ENCODE data around the gene PFN1. TPM values are rescaled to one million over a fixed set of nuclear protein-coding genes. Genes with fewer than 3 reads are reported as not detected.

The PFN1 gene
- total RNA-seq, 1 donor from 2014 or later = 1,423 TPM

DNA sequence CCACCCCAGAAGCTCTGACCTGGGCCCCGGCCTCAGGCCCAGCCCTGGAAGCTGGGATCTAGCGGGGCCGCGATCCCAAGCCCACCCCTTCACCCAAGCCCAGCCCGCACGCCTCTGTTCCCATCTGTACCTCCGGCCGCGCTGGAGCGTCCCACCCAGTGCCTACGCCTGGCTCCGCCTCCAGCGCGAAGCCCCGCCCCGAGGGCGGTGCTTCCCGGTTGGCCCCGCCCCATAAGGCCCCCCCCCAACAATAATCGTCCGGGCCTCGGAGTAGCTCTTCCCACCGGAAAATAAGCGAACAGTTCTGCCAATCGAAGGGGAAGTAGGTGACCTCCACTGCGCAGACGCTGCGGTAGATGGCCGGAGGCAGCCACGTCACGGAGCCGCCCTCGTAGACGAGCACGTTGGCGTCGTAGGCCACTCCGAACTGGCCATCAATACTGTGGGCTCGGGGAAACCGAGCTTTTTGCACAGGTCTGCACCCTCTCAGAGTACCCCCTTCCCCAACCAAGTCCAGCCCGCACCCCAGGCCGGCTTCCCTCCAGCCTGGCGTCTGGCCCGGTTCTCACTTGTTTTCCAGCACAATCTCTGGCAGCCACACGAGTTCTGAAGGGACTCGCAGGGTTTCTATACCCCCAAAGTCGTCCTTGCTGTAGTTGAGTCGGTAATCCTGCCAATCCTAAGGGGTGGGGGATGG is 46.5 kb downstream of the PFN1 start:
- intact Hi-C loops (cut with micrococcal nuclease) = loop anchor here (5.0 kb wide), 1 partner anchor 334 kb away; no protein-coding TSS in a partner anchor
- Mint-ChIP-seq H3K4me1 (ENCODE audit: low read depth) (peaks cover 25% of the 10 kb centered on the region), H3K27ac (peak overlapping the region; percentile 52), H3K27me3 (ENCODE audit: insufficient read depth) (peaks cover 14% of the 10 kb centered on the region), H3K9me3 (no peaks in the 10 kb centered on the region), H3K4me3 (peak overlapping the region; percentile 7), H3K36me3 (ENCODE audit: low read depth) (no peaks in the 10 kb centered on the region)
- no peak for DNase-seq (ENCODE audit: low spot score)

DNA sequence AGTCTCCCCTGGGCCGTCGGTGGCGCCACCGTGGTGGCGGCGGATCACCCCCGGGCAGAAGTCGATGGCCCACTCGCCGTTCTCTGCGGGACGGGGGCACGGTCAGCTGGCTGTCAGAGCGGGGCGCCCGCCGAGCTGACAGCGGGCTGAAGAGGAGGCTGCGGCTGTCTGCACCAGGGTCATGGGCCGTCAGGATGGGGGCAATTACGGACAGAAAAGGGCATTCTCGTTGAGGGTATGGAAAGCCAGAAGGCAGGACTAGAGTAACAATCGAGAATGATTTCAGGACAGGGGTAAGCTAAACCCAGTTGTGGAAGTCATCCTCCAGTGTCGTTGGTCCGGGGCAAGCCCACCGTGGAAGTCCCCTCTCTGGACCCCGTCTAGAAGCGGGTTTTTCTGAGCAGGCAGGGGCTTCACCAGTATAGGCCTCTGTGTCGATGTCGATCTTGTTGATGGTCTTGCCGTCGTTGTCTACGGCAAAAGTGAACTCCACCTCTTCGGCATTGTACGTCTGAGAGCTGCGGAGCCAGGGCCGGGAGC is 47.2 kb downstream of the PFN1 start:
- Mint-ChIP-seq H3K36me3 (ENCODE audit: low read depth) (peaks cover 2% of the 10 kb centered on the region), H3K4me1 (ENCODE audit: low read depth) (peaks cover 25% of the 10 kb centered on the region), H3K4me3 (peak overlapping the region; percentile 87), H3K9me3 (no peaks in the 10 kb centered on the region), H3K27me3 (ENCODE audit: insufficient read depth) (peaks cover 12% of the 10 kb centered on the region), H3K27ac (peak overlapping the region; percentile 79)
- intact Hi-C loops (cut with micrococcal nuclease) = loop anchor here (5.0 kb wide), 1 partner anchor 334 kb away; no protein-coding TSS in a partner anchor
- DNase-seq (ENCODE audit: low spot score) = no peak

DNA sequence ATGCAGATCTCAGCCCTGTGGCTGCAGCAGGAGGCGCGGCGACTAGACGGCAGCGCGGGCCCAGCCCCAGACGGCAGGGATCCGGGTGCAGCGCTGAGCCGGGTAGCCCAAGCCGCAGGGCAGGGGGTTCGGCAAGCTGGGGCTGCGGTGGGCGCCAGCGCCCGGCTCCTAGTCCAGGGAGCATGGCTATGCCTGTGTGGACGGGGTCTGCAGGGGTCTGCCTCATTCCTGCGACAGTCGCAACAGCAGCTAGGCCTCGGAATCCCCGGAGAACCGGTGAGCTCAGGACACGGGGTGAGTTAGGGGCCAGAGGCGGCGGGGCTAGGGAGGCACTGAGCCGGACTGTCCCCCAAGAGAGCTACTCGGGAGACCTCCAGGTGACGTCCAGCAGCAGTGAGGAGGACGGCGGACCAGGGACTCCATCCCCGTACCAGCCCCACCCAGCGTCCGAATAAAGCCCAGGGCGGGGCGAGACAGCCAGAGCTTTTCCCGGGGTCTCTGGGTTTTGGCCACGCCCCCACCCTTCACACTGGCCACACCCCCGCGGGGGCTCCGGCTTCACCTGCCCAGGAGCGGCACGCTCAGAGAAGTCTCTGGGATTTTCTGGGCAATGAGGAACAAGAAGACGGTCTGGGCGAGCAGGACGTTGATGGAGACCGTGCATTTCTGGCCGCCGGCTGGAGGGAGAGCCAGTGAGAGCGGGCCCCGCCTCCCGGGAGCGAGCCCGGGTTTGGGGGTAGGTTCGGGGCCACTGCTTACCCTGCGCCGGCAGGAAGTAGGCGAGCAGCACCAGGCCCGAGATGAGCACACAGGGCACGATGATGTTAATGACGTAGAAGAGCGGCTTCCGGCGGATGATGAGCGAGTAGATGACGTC is 47.9 kb downstream of the PFN1 start:
- Mint-ChIP-seq H3K27ac (peak overlapping the region; percentile 79), H3K9me3 (no peaks in the 10 kb centered on the region), H3K36me3 (ENCODE audit: low read depth) (peaks cover 4% of the 10 kb centered on the region), H3K27me3 (ENCODE audit: insufficient read depth) (peaks cover 8% of the 10 kb centered on the region), H3K4me1 (ENCODE audit: low read depth) (peaks cover 25% of the 10 kb centered on the region), H3K4me3 (peak overlapping the region; percentile 87)
- intact Hi-C loops (cut with micrococcal nuclease) = loop anchor here (5.0 kb wide), 1 partner anchor 333 kb away; no protein-coding TSS in a partner anchor
- peak; percentile 54 for DNase-seq (ENCODE audit: low spot score)

DNA sequence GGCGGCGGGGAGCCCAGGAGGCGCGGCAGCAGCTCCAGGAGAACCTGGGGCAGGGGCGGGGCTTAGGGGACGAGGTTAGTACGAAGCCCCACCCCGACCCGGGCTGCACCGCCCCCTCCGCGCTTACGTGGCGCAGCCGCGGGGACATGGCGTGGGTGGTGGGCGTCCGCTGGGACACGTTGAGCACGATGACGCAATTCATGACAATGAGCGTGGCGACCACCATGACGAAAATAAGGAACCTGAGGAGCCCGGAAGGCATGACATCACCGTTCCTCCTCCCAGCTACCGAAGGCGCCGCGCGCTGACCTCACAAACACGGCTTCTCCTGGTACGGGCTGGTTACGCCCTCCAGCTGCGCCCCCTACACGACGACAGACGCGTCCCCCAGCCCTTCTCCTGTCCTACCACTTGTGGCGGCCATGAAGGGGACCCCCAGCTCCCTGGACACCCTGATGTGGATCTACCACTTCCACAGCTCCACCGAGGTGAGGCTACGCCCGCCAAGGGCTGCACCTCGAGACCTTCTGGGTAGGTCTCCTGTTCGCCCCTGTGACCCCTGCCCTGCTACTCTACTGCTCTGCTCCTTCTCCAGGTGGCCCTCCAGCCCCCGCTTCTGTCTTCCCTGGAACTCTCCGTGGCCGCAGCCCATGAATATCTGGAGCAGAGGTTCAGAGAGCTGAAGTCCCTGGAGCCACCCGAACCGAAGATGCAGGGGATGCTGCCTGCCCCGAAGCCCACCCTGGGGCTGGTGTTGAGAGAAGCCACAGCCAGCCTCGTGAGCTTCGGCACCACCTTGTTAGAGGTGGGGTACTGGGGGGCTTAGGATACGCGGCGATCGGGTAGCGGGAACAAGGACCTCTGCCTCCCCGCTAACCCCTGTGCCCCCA is 48.7 kb downstream of the PFN1 start, which contains the start of gene C17orf107:
Gene C17orf107, plus strand, starts transcription at position 196 of the 890 bp plus-strand sequence. Its CDS starts 227 bp downstream, at position 423.
- Mint-ChIP-seq H3K27me3 (ENCODE audit: insufficient read depth) (peaks cover 8% of the 10 kb centered on the region), H3K4me3 (peak within 1 kb of the TSS; percentile 87), H3K27ac (peak within 1 kb of the TSS; percentile 92), H3K4me1 (ENCODE audit: low read depth) (peaks cover 25% of the 10 kb centered on the region), H3K9me3 (no peaks in the 10 kb centered on the region), H3K36me3 (ENCODE audit: low read depth) (peaks cover 6% of the 10 kb centered on the region)
- peak; percentile 84 for DNase-seq (ENCODE audit: low spot score)
- intact Hi-C loops (cut with micrococcal nuclease) = loop anchor here (1.0 to 5.0 kb wide), 4 partner anchors 41 to 332 kb away; partner anchors contain the start of genes ARRB2, RNF167 and SLC25A11

DNA sequence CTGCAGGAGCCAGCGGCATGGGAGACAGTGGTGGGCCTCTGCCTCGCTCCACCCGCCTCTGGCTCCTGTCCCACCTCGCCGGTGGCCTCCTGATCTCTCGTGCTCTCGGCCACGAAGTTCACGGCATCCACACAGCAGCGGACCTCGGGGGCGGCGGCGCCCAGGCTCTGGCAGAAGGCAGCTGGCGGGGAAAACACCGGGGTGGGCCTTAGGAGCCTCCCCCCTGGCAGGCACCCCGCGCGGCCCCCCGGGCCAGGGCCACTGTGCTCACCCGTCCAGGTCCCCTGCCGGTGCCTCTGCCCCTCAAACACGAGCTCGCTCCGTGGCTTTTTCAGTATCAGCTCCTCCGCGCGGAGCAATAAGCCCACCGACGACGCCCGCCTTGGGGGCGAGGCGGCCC is 49.4 kb downstream of the PFN1 start:
- Mint-ChIP-seq H3K9me3 (no peaks in the 10 kb centered on the region), H3K36me3 (ENCODE audit: low read depth) (peaks cover 6% of the 10 kb centered on the region), H3K4me3 (no peak overlapping the region), H3K4me1 (ENCODE audit: low read depth) (peaks cover 25% of the 10 kb centered on the region), H3K27ac (no peak overlapping the region), H3K27me3 (ENCODE audit: insufficient read depth) (peaks cover 8% of the 10 kb centered on the region)
- DNase-seq (ENCODE audit: low spot score) = no peak
- intact Hi-C loops (cut with micrococcal nuclease) = loop anchor here (1.0 kb wide), 3 partner anchors 41 to 189 kb away; partner anchors contain the start of genes ARRB2, RNF167 and SLC25A11

DNA sequence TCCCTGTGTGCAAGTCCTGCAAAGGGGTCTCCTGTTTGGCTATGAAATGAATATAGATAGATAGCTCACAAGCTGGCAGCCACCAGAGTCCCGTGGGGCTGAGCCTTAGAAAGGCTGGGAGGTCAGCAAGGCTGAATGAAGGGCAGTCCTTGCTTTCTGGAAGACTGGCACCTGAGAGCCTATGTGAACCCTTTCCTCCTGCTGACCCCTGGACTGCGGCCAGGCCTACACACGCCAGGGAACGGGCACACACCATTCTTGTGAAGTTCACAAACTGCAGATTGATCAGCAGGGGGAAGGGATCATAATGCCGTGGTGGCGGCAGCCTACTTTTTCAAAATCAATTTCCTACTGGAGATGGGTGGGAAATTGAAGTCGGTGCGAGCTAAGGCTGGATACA is 50.0 kb downstream of the PFN1 start:
- Mint-ChIP-seq H3K4me3 (peak overlapping the region; percentile 69), H3K4me1 (ENCODE audit: low read depth) (peaks cover 20% of the 10 kb centered on the region), H3K27me3 (ENCODE audit: insufficient read depth) (peaks cover 8% of the 10 kb centered on the region), H3K36me3 (ENCODE audit: low read depth) (peaks cover 6% of the 10 kb centered on the region), H3K27ac (no peak overlapping the region), H3K9me3 (no peaks in the 10 kb centered on the region)
- intact Hi-C loops (cut with micrococcal nuclease) = no loop called here
- no peak for DNase-seq (ENCODE audit: low spot score)

DNA sequence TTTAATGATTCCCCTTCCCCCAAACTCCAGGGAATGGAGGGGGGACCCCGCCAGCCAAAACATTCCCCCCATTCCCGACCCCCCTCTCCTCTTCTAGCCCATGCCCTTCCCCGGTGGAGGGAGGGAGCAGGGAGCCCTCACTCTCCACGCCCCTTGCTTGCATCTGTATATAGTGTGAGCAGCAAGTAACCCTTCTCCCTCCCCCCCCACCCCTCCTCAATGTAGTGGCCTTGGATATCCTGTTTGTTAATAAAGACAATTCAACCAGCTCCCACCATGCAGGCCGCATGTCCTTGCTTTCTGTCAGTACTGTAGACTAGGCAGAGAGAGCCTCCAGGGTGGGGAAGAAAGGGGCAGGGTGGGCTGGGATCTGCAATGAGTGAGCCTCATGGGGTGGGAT is 50.5 kb downstream of the PFN1 start:
- no peak overlapping the region for H3K27ac Mint-ChIP-seq
- peaks cover 6% of the 10 kb centered on the region for H3K36me3 Mint-ChIP-seq (ENCODE audit: low read depth)
- no peaks in the 10 kb centered on the region for H3K9me3 Mint-ChIP-seq
- DNase-seq (ENCODE audit: low spot score) = no peak
- H3K4me3 Mint-ChIP-seq = no peak overlapping the region
- peaks cover 14% of the 10 kb centered on the region for H3K4me1 Mint-ChIP-seq (ENCODE audit: low read depth)
- intact Hi-C loops (cut with micrococcal nuclease) = no loop called here
- H3K27me3 Mint-ChIP-seq (ENCODE audit: insufficient read depth) = peaks cover 8% of the 10 kb centered on the region

DNA sequence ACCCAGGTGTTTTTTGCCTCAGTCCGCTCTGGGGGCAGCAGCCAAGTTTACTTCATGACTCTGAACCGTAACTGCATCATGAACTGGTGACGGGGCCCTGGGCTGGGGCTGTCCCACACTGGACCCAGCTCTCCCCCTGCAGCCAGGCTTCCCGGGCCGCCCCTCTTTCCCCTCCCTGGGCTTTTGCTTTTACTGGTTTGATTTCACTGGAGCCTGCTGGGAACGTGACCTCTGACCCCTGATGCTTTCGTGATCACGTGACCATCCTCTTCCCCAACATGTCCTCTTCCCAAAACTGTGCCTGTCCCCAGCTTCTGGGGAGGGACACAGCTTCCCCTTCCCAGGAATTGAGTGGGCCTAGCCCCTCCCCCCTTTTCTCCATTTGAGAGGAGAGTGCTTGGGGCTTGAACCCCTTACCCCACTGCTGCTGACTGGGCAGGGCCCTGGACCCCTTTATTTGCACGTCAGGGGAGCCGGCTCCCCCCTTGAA is 51.1 kb downstream of the PFN1 start:
- no peak overlapping the region for H3K27ac Mint-ChIP-seq
- intact Hi-C loops (cut with micrococcal nuclease) = no loop called here
- peaks cover 8% of the 10 kb centered on the region for H3K36me3 Mint-ChIP-seq (ENCODE audit: low read depth)
- DNase-seq (ENCODE audit: low spot score) = no peak
- peaks cover 8% of the 10 kb centered on the region for H3K27me3 Mint-ChIP-seq (ENCODE audit: insufficient read depth)
- no peaks in the 10 kb centered on the region for H3K9me3 Mint-ChIP-seq
- H3K4me1 Mint-ChIP-seq (ENCODE audit: low read depth) = peaks cover 10% of the 10 kb centered on the region
- no peak overlapping the region for H3K4me3 Mint-ChIP-seq

DNA sequence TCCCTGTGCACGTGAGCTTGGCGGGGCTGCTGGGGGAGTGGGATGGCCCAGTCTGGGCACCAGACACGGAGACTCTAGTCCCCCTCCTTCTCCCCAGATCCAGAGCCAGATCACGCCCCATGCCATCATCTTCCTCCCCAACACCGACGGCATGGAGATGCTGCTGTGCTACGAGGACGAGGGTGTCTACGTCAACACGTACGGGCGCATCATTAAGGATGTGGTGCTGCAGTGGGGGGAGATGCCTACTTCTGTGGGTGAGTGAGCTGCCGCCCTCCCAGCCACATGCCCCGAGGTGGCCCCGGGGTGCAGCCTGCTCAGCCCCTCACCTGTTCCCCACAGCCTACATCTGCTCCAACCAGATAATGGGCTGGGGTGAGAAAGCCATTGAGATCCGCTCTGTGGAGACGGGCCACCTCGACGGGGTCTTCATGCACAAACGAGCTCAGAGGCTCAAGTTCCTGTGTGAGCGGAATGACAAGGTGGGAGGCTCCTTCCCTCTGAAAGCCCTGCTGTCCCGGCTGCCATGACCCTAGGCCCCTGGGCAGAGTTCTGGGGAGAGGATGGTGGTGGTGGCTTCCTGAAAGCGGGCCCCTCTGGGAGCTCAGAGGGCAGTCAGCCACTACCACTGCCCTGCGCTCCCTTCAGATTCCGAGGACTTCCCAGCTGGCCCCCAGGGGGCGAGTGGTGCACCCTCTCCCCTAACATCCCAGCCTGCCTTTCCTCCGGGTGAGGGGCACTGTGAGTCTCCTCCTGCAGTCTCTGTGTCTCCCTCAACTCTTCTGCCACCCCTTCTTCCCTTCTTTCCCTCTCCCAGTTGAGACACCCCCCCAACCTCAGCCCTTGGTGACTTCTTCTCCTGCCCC is 51.8 kb downstream of the PFN1 start:
- Mint-ChIP-seq H3K36me3 (ENCODE audit: low read depth) (peaks cover 8% of the 10 kb centered on the region), H3K4me1 (ENCODE audit: low read depth) (peaks cover 10% of the 10 kb centered on the region), H3K27me3 (ENCODE audit: insufficient read depth) (peaks cover 8% of the 10 kb centered on the region), H3K4me3 (no peak overlapping the region), H3K27ac (no peak overlapping the region), H3K9me3 (no peaks in the 10 kb centered on the region)
- no peak for DNase-seq (ENCODE audit: low spot score)
- intact Hi-C loops (cut with micrococcal nuclease) = no loop called here

DNA sequence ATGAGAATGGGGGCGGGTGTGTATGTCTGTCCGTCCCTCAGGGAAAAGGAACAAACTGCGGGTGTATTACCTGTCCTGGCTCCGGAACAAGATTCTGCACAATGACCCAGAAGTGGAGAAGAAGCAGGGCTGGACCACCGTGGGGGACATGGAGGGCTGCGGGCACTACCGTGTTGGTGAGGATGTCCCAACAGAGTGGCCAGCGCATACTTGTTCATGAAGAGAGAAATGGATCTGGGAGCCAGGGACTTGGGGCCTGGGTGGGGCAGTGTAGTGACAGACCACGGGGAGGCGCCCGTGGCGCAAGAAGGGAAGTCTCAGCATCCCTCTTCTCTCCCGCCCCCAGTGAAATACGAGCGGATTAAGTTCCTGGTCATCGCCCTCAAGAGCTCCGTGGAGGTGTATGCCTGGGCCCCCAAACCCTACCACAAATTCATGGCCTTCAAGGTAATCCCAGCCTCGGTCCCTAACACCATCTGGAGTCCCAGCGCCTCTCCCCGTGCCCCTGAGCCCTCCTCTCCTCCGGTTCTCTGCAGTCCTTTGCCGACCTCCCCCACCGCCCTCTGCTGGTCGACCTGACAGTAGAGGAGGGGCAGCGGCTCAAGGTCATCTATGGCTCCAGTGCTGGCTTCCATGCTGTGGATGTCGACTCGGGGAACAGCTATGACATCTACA is 52.5 kb downstream of the PFN1 start:
- Mint-ChIP-seq H3K27me3 (ENCODE audit: insufficient read depth) (peaks cover 8% of the 10 kb centered on the region), H3K27ac (no peak overlapping the region), H3K4me1 (ENCODE audit: low read depth) (peaks cover 10% of the 10 kb centered on the region), H3K36me3 (ENCODE audit: low read depth) (peaks cover 8% of the 10 kb centered on the region), H3K9me3 (no peaks in the 10 kb centered on the region), H3K4me3 (no peak overlapping the region)
- DNase-seq (ENCODE audit: low spot score) = no peak
- intact Hi-C loops (cut with micrococcal nuclease) = no loop called here
